ENCODE results near the gene DCLK2.

DCLK2 gene

DNA sequence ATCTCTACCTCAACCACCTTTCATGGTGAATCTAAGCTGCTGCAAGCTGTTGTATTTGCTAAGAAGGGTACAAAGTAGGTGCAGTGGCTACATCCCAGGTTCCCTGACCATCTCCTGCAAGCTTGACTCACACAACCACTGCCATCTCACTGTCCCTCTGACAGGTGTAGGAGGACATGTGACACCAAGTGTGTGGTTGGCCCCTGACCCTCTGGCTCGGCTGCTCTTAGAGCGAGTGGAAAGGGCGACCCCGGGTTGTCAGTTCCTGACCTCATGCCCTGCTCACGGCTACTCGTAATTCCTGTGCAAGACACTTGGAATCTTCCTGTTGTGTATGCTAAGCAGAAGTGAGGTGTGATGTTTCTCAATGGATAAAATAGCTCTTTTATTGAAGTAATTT, 184.4 kb downstream of the DCLK2 start:
- DNase-seq (ENCODE audit: low read depth in 2 of 2): no peak

DNA sequence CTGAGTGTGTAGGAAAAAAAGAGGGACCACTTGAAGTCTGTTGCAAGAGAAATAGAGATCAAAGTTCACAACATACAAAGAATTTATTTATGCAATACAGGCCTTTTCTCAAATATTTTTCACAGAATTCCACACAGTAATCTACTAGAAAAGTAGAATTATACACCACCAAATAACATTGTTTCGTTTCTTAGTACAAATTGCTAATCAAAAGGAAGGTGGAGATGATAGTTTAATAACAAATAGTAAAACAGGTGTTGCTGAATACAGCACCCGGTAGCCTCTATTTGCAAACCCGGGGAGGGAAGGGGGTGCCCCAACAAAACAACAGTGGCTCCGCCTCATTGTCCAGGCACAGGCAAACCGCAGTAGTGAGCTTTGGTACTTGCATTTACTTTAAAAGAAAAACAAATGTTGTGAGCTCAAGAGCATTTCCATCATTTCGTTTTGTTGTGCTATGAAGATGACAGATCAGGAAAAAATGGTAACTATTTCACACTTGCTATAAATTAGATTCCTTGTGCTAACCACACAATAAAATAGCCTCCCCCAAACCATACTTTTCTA, 186.4 kb downstream of the DCLK2 start:
- DNase-seq (ENCODE audit: low read depth in 2 of 2): peak; percentile 40 to 44

DNA sequence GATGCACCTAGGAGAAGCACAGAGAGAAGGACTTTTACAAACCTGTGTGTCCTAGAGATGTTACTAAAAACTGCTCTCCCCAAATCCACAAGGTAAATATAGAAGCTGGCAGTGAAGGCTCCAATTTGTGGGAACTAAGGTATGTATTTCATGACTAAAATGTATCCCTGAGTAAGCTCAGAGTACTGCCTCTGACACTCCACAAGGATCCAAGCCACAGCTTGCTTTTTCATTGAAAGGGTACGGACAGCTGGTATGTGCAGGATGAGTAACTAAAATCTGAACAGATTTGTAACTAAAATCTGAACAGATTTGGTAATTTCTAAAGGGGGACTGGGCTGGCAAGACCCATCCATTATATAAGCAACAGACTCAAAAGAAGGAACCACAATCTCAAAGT, 187.6 kb downstream of the DCLK2 start:
- no peak for DNase-seq (ENCODE audit: low read depth in 2 of 2)

DNA sequence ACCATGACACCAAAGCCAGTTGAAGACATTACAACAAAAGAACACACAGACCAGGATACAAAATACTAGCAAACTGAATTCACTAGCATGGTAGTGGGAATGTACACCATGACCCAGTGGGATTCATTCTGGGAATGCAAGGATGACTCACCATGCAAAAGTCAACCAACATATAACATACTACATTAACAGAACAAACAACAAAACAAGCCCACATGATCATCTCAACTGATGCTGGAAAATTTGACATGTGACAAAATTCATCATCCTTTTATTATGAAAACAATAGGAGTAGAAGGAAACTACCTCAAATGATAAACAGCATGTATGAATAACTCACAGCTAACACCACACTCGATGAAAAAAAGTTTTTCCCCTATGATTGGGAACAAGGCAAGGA, 190.2 kb downstream of the DCLK2 start:
- no peak for DNase-seq (ENCODE audit: low read depth in 2 of 2)

DNA sequence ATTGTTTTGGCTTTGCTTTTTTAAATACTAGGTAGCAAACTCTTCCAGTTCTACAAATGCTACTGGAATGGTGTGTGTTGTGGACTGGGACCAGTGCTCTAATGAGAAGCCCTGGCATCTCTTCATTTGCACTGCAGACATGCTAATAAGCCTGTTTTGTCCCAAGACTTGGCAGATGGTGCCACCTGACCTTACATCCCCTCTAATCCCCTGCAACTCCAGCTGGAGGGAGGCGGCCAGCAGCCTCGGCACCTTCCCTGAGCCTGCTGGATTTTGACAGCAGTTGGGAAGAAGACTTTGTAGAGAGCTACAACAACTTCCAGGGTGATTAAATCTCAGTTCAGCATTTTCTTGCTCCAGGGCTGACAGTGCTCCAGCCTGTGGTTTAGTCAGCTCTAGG, 200.0 kb downstream of the DCLK2 start:
- DNase-seq (ENCODE audit: low read depth in 2 of 2): no peak

DNA sequence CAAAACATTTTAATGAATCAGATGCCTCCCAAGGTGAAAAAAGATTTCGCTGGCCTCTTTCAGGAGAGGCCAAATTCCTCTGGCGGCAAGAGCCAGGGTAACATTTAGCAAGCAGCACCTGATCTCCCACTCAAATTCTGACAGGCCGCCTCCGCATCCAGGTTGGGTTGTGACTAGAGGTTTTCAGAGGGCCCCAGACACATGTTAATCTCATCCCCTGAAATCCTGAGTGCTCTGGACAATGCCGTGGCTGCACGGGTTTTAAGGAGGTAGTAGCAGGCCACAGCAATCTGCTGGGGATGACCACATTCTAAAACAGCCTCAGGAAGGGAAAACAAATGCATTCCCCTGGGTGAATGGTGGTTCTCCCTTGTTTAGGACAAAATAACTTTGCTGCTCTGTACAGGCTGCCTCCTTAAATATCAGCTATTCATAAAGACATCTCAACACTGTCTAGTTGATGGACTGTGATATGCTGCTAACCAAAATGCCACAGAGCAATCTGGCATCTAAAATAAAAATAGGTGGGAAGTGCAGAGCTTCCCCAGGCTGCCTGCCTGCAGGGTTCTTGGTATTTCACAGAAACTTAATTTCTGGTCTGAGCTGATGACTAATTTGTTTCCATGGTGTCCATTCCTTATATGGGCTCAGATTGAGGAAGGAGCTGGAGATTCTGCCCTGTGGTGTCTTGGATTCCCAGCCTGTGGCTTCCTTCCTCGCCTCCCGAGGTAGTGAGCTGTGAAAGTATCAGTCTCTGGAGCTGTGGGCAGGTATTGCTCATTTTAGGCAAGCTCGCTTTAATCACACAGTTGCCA, 202.0 kb downstream of the DCLK2 start:
- peak; percentile 77 to 79 for DNase-seq (ENCODE audit: low read depth in 2 of 2)

DNA sequence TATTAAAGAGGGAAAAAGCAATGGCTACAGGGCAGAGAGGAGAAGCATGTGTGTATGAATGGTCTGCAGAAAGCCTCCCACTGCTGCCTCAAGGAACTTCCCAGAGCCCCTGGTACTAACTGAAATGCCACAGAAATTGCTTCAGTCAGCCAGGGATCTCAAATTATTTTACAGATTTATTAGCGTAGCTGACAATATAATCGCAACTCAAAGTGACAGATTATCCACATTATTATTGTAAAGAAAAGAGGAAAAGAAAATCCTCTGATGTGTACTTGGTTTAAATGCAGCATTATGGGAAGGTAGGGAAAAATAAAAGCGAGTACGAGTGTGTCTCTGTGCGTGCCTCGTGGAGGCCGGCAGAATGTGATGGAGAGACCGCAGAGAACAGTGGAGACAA, 202.7 kb downstream of the DCLK2 start:
- no peak for DNase-seq (ENCODE audit: low read depth in 2 of 2)

DNA sequence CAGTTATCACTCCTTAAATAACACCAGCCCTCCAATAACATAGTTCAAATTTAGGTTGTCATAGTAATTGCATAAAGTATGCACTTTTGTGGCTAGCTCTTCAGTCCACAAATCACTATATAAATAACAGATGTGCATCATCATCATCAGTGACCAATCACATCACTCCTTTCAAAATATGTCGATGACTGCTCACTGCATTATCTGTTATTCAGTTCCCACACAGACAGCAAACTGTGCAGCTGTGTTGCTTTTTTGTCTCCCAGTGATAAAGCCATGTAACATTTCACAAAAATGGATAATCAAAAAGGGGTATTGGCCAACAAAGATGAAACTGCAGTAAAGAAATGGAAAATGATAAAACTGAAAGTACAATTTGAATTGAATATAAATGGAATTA, 205.4 kb downstream of the DCLK2 start:
- DNase-seq (ENCODE audit: low read depth in 2 of 2): peak; percentile 94 to 96

DNA sequence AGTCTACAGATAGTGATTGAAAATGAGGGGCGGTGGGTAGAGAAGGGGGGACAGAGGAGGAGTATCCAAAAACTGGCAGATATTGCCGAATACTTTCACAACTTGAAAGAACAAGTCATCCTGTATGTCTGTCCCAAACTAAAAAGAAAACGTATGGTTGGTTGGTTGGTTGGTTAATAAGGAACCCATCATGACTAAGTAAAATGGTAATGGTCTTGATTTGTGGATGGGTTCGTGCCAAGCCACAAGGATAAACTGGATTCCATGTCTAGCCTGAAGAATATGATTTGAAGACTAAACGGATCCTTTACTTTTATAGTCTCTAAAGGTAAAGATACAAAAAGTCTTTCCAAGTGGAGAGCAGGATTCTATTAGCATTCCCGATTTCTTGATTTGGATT, 208.4 kb downstream of the DCLK2 start:
- no peak for DNase-seq (ENCODE audit: low read depth in 2 of 2)

DNA sequence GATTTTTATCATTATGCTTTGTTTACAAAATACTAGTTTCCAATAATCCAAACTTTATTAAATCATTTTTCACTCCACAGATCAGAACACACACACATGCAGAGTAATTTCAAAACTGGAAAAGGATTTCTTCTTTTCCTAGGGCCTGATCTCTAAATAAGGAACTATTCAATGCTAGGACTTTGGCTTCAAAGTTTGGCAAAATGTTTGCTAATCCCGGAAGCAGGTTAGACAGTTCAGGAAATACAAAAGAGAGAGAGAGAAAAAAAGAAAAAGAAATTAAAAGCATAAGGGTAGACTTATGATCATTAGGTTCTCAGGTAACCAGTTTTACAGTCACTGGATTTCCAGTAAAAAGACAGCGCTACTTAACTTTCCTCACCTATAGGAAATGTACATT, 211.0 kb downstream of the DCLK2 start:
- no peak for DNase-seq (ENCODE audit: low read depth in 2 of 2)

DNA sequence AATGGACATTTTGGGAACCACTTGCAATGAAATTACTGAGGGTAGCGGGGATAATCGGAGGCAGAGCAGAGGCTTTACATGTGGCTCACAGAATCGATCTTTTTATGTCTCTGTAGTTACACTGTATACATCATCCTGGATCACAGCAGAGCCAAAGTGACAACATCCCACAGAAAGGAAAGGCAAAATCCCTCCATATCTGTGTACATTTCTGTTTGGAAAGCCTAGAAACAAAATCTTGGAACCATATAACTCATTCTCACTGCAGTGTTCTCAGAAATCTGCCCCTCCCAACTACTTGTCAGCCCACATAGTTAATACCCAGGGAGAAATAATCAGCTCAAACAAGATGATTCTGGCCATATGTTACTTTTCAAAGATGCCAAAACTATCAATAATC, 211.6 kb downstream of the DCLK2 start:
- DNase-seq (ENCODE audit: low read depth in 2 of 2): no peak

DNA sequence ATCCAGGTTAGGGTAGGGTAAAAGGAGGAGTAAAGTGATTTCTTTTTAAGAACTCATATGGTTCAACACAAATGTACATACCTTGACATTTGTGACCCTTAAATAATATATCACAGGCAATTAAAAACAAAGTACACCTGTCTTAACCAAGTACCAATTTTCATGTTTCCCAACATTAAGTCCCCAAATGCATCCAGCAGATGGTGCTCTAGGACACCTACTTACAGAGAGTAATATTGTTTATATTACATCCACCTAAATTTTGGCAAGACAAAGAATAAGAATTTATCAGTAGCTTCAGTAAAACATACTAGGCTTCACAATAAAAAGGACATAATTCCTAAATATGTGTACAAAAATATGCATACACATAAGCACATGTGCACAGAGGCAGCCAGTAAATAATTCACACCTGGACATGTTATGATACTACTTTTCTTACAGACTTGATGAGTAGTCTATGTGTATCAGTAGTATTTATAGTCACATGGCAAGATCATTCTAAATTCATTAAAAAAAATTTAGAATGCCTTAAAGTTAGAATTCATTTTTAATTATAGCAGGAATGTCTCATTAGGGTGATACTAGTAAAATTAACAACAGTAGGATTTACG, 219.7 kb downstream of the DCLK2 start:
- no peak for DNase-seq (ENCODE audit: low read depth in 2 of 2)

DNA sequence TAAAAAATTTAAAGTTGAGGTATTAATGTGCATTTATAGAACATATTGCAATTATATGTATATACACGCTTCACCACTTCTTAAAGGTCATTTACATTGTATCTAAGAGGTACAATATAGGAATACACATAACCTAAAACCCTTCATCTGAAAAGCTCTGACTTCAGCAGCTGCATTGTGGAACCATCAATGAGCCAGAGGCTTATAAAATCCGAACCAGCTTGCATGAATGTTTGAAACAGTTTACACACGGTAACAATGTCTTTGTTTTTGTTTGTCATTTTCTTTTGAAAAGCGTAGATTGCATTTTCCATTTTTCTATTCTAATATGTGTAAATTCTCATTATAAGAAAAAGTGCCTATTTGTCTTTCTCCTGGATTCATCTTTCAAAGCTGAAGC, 221.6 kb downstream of the DCLK2 start:
- no peak for DNase-seq (ENCODE audit: low read depth in 2 of 2)

DNA sequence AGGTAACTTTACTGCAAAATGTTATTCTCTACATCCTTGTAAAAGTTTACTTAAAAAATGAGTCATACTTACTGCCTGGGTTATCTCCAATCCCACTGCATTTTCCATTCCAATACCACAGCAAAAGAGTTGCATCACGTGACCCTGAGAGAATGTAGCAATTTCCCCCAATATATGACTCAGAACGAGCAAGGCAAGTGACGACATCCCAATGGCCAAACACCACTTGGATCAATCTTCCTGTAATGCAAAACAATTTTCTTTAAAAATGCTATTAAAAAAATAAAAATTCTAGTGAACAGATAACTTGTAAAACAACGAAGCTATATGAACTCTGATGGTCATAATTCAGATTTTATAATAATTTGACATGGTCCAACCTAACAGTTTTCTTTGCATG, 224.3 kb downstream of the DCLK2 start:
- peak; percentile 87 to 90 for DNase-seq (ENCODE audit: low read depth in 2 of 2)

DNA sequence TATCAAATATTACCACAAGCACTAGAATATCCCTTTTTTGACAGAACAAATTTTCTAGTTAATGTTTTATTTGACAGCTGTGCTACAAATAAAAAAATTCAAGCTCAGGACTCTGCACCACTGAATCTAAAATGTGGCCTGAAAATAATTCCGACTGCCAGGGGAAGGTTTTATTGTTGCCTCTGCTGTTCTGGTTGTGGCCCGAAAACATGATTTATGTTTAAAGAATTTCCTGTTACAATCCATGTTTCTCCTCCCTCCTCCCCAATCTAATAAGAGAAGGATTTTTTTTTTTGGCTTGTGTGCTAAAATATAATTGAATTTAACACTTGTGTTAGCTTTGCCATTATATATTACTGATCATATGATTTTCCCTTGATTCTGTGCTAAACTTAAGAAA, 227.8 kb downstream of the DCLK2 start:
- DNase-seq (ENCODE audit: low read depth in 2 of 2): peak; percentile 45 to 47

DNA sequence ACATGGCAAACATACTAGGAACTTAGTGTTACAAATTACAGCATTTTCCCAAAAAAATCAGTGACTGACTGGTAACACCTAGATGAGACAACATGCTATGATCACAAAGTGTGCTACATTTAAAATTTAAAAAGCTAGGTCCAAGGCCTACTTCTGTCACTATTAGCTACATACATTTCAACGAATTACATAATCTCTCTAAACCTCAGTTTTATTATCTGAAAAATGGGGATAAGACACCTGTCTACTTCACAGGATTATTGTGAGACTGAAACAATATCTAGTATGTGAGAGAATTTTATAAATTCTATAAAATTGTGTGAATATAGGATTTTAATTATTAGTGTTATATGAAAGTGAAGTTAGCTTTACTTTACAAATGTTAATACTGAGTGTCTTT, 228.5 kb downstream of the DCLK2 start:
- no peak for DNase-seq (ENCODE audit: low read depth in 2 of 2)
